K562 (cell line): ENCODE results near the gene MYO1H. TPM values are rescaled to one million over a fixed set of nuclear protein-coding genes. Genes with fewer than 3 reads are reported as not detected.

Source experiments
- ATAC-seq: fragments of 200-7000 bp; cut with Tn5 transposase; 3 replicates; pipeline ENCODE4 v1.9.1; 2020; ENCODE audit warnings: moderate library complexity
- BruUV-seq: library from RNA; stranded (reverse); fragments of 400-500 nt; replicated peaks from 2 replicates; lab custom pipeline; 2021; lab: Mats Ljungman, UMichigan
- CTCF ChIA-PET: fragments of 300-600 bp; formaldehyde crosslinking; extraction: SDS; loops from one replicate; lab custom pipeline; 2021; ENCODE audit warnings: low intra/inter-chr PET ratio; lab: Yijun Ruan, JAX
- POLR2A ChIA-PET: fragments of 300-600, 350-650 bp; sonication (Branson Sonifier 250); formaldehyde crosslinking; extraction: SDS; loops from one replicate; lab custom pipeline; 2021; ENCODE audit warnings: antibody characterized with exemption, inconsistent platforms; lab: Yijun Ruan, JAX
- DNase-seq, 4 experiments: peaks; one replicate each; pipeline versions ENCODE4 v3.0.0 to v3.0.0-alpha.2; 2011 to 2018; ENCODE audit warnings: low spot score in 3 of 4, mixed read lengths in 3 of 4; ENCODE audit errors: extremely low read depth in 1 of 4
- FAIRE-seq: peaks from 2 replicates; lab custom pipeline; 2011; peaks lifted over from hg19 to GRCh38; lab: Jason Lieb, UNC
- H2AFZ ChIP-seq: 2 replicates; pipeline ENCODE4 v1.6.0; 2011; ENCODE audit warnings: low read depth, low read length, control low read depth, inconsistent platforms
- H3K27ac ChIP-seq: fragments of 200-600 bp; 3 replicates; pipeline ENCODE4 v1.8.0; 2011; ENCODE audit warnings: low read depth, mild to moderate bottlenecking, control low read depth, inconsistent platforms, low read length, moderate library complexity, mixed read lengths; ENCODE audit errors: extremely low read depth
- H3K27me3 ChIP-seq, 2 experiments: fragments of 300-600 bp in 1 of 2; 2 replicates in 1 of 2; 3 replicates in 1 of 2; pipeline versions ENCODE4 v1.6.0 to v1.8.0; 2011; ENCODE audit warnings: inconsistent platforms in 2 of 2, low read length in 2 of 2, mild to moderate bottlenecking in 1 of 2, mixed read lengths in 1 of 2, moderate library complexity in 1 of 2; ENCODE audit not compliant: control insufficient read depth in 2 of 2, insufficient read depth in 2 of 2
- H3K36me3 ChIP-seq: fragments of 300-600 bp; 3 replicates; pipeline ENCODE4 v1.8.0; 2011; ENCODE audit warnings: mild to moderate bottlenecking, low read length, inconsistent platforms; ENCODE audit not compliant: control insufficient read depth, insufficient read depth
- H3K4me1 ChIP-seq, 2 experiments: fragments of 200-600 bp in 1 of 2; replicated peaks in 1 of 2; 2 replicates in 1 of 2; 3 replicates in 1 of 2; pipeline versions ENCODE4 v1.5.1 to v1.8.0; 2011; ENCODE audit warnings: inconsistent platforms in 2 of 2, low read length in 2 of 2, mild to moderate bottlenecking in 1 of 2, mixed read lengths in 1 of 2, moderate library complexity in 1 of 2; ENCODE audit not compliant: control insufficient read depth in 2 of 2, insufficient read depth in 2 of 2
- H3K4me2 ChIP-seq: 2 replicates; pipeline ENCODE4 v1.6.1; 2011; ENCODE audit warnings: low read length, control low read depth, inconsistent platforms, mixed read lengths; ENCODE audit not compliant: insufficient read depth
- H3K4me3 ChIP-seq: fragments of 200-600 bp; sonication (generic), shearing (Covaris generic); 2 replicates; pipeline ENCODE4 v1.5.1; 2016; ENCODE audit warnings: control low read depth, inconsistent platforms
- H3K79me2 ChIP-seq: fragments of 200-600 bp; 3 replicates; pipeline ENCODE4 v1.8.0; 2011; ENCODE audit warnings: low read length, inconsistent platforms; ENCODE audit not compliant: control insufficient read depth, insufficient read depth
- H3K9ac ChIP-seq, 2 experiments: 2 replicates each; pipeline versions ENCODE4 v1.6.0 to v1.6.1; 2011; ENCODE audit warnings: low read depth in 2 of 2, low read length in 2 of 2, control low read depth in 1 of 2, inconsistent platforms in 1 of 2, mild to moderate bottlenecking in 1 of 2, mixed read lengths in 1 of 2; ENCODE audit not compliant: insufficient read depth in 1 of 2
- H3K9me1 ChIP-seq: one replicate; pipeline ENCODE4 v1.6.0; 2011; ENCODE audit warnings: inconsistent platforms, mild to moderate bottlenecking, low read length, moderate library complexity; ENCODE audit not compliant: control insufficient read depth, insufficient read depth
- H3K9me3 ChIP-seq: replicated peaks from 2 replicates; pipeline ENCODE4 v1.5.1; 2011; ENCODE audit warnings: low read depth, low read length, inconsistent platforms; ENCODE audit not compliant: control insufficient read depth, insufficient read depth
- H4K20me1 ChIP-seq: replicated peaks from 2 replicates; pipeline ENCODE4 v1.6.1; 2011; ENCODE audit warnings: low read length, inconsistent platforms, mixed read lengths; ENCODE audit not compliant: control insufficient read depth, insufficient read depth
- FOXP4 ChIP-seq: sonication (generic); formaldehyde crosslinking; IDR thresholded peaks from 2 replicates; pipeline ENCODE4 v1.8.0; 2022; ENCODE audit warnings: mild to moderate bottlenecking, missing genetic modification reagents, borderline replicate concordance
- NKRF ChIP-seq: fragments of 450-650 bp; IDR thresholded peaks from 2 replicates; pipeline ENCODE4 v1.6.1; 2016; ENCODE audit warnings: borderline replicate concordance
- NRF1 ChIP-seq, 2 experiments: fragments of 450-650 bp; IDR thresholded peaks in 1 of 2; conservative IDR thresholded peaks in 1 of 2; 2 replicates each; pipeline ENCODE4 v1.6.1; 2014; ENCODE audit warnings: mild to moderate bottlenecking in 2 of 2
- PTRF ChIP-seq: fragments of 450-650 bp; IDR thresholded peaks from 2 replicates; pipeline ENCODE4 v1.6.1; 2016; ENCODE audit warnings: mild to moderate bottlenecking, missing genetic modification characterization, missing compliant biosample characterization
- RBM22 ChIP-seq: fragments of 200-400 bp; formaldehyde crosslinking; IDR thresholded peaks from 2 replicates; pipeline ENCODE4 v1.6.1; 2018; ENCODE audit warnings: low read length, low read depth; ENCODE audit not compliant: poor library complexity, severe bottlenecking
- SAFB2 ChIP-seq: fragments of 200-400 bp; formaldehyde crosslinking; IDR thresholded peaks from 2 replicates; pipeline ENCODE4 v1.6.1; 2018; ENCODE audit warnings: borderline replicate concordance, low read length, low read depth, moderate library complexity; ENCODE audit not compliant: severe bottlenecking
- ZFPM2 ChIP-seq: fragments of 250-450 bp; sonication (Bioruptor Pico); IDR thresholded peaks from 2 replicates; pipeline ENCODE4 v1.5.1; 2022; ENCODE audit warnings: mild to moderate bottlenecking
- WGBS: fragments of 100-300 bp; shearing (Covaris generic); methylation state at CpG from one replicate; pipeline ENCODE4 v1.1.6; 2016; ENCODE audit warnings: low coverage, mixed read lengths; ENCODE audit not compliant: insufficient coverage; ENCODE audit errors: missing lambda C conversion rate; 5-methylcytosine and 5-hydroxymethylcytosine counted together
- in situ Hi-C: fragments of 300-500 bp; cut with MboI; formaldehyde crosslinking; loops from 4 replicates; pipeline ENCODE4 v1.15.0; 2018; ENCODE audit warnings: inconsistent platforms, mixed read lengths
- intact Hi-C: fragments of 100-400 bp; cut with micrococcal nuclease; formaldehyde crosslinking; loops from 2 replicates; pipeline ENCODE4 v1.14.2; 2022
- polyA plus RNA-seq, 8 experiments: library from polyadenylated mRNA; depleted of rRNA in 4 of 8; stranded (reverse) in 5 of 8; unstranded in 3 of 8; fragments of >200 nt; fragmentation: Nextera tagmentation in 2 of 8; fragmentation: Illumina TruSeq in 1 of 8; extraction: Ambion mirVana in 2 of 8; extraction: Trizol in 1 of 8; gene quantifications; 2 replicates each; pipeline versions ENCODE4 v1.2.1 to v1.2.3, GENCODE V29; 2011 to 2014; ENCODE audit warnings: inconsistent platforms in 1 of 8, missing spikeins in 1 of 8
- total RNA-seq, 7 experiments: library from RNA; depleted of rRNA in 6 of 7; stranded (reverse); fragments of >200 nt in 6 of 7; fragmentation: Illumina TruSeq in 2 of 7; extraction: Trizol in 2 of 7; gene quantifications; 2 replicates each; pipeline versions ENCODE4 v1.2.1 to v1.2.3, GENCODE V29; 2011 to 2021; ENCODE audit warnings: low replicate concordance in 1 of 7

Gene MYO1H
- total and polyA plus RNA-seq, 9 of the 15 experiments (the other 6 are each of a cell fraction or from before 2014, with no cell fraction given) = not detected

- H3K4me1 ChIP-seq = peaks cover 0 to 3% of the 10 kb centered on the region in 2 experiments; a peak in 1 of 5 replicates
- ATAC-seq (no peak), FAIRE-seq (no peak), DNase-seq (no peak)
- no peaks in the 10 kb centered on the region for H3K9me3 ChIP-seq
- H3K9ac ChIP-seq = no peak overlapping the region
- ChIA-PET POLR2A (no interaction called here), CTCF (no interaction called here)
- no peaks in the 10 kb centered on the region for H4K20me1 ChIP-seq
- in situ Hi-C loops = no loop called here
- H3K4me3 ChIP-seq = no peak overlapping the region
- H3K27ac ChIP-seq = no peak overlapping the region
- H3K27me3 ChIP-seq = no peaks in the 10 kb centered on the region
- TF ChIP-seq NRF1 (conservative IDR thresholded peaks at IDR 0.05 in 1 of 2, IDR thresholded peaks at IDR 0.05 in 1 of 2) (no peak), PTRF (tag) (no peak), SAFB2 (no peak), FOXP4 (CRISPR knock-in tag) (no peak), RBM22 (no peak), ZFPM2 (CRISPR knock-in tag) (no peak), NKRF (no peak)
- H3K4me2 ChIP-seq = no peak overlapping the region
- no peaks in the 10 kb centered on the region for H3K79me2 ChIP-seq
- no peak overlapping the region for H2AFZ ChIP-seq
- peaks cover 38% of the 10 kb centered on the region; the same call in 2 of the 3 replicates for H3K36me3 ChIP-seq
- WGBS = 67% methylated on average over 5 of the region's 5 CpGs
- no peaks in the 10 kb centered on the region for H3K9me1 ChIP-seq
- BruUV-seq = no TSS peak
- intact Hi-C loops = no loop called here
Observed at GRCh38 chr12:109448272-109448671, 100.6 kb downstream of the MYO1H start.
